ENCODE data around the gene HSFX1.
A peak's percentile ranks its signal among the peaks of the same experiment; 100 is the strongest.
"Not testable (repeated sequence)": the region's sequence is repeated elsewhere in the genome, so short reads cannot be mapped to it uniquely, and the experiment has no call there.

Gene HSFX1

GRCh38 chrX:149773768-149774167 lies at the start of gene HSFX1:
TSS of gene HSFX1 (plus strand) at chrX:149774068. CDS start at chrX:149774682, 614 bp downstream.
- DNase-seq = not testable (repeated sequence)

GRCh38 chrX:149727308-149727707 lies 46.6 kb upstream of the HSFX1 start:
- not testable (repeated sequence) for DNase-seq

- DNase-seq = not testable (repeated sequence)
These were observed 31.6 kb upstream of the HSFX1 start for GRCh38 chrX:149742269-149742668.

- DNase-seq = not testable (repeated sequence)
These were observed 27.4 kb upstream of the HSFX1 start for GRCh38 chrX:149746390-149747007.

DNA sequence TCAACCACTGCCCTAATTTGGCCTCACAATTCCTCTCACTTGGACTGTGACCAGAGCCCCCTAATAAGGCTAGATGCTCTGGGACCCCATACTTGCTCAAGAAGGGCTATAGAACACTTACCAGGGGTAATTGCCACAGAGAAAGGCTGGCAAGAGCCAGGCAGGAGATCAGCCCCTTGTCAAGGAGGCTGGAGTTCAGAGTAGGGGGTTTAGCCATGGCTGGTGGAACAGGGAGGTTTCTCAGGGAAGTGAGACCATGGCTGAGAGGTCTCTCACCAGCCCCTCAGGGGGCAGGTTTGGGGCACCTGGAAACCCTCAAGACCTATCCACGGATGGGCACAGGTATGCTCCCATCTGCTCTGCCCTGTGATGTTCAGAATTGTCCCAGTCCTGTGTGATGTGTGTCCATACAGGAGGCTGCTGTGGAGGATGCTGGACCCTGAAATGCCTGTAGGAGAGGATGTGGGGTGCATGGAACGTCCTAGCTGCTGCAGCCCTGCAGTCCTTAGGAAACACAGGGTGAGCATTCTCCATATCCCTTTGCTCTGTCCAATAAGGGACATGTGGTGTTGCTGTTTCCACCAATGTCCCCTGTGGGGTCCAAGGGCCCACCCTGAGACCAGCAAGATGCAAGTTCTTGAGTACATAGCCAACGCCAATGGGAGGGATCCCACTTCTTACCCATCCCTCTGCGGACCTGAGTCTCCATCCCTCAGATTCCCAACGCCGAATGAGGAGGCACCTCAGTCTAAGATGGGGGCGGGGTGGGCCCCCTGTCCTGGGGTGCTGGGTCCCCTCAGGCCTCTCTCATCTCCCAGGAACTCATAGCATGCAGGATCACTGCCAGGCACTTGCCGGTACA lies 16.4 kb upstream of the HSFX1 start:
- no peak for DNase-seq

DNA sequence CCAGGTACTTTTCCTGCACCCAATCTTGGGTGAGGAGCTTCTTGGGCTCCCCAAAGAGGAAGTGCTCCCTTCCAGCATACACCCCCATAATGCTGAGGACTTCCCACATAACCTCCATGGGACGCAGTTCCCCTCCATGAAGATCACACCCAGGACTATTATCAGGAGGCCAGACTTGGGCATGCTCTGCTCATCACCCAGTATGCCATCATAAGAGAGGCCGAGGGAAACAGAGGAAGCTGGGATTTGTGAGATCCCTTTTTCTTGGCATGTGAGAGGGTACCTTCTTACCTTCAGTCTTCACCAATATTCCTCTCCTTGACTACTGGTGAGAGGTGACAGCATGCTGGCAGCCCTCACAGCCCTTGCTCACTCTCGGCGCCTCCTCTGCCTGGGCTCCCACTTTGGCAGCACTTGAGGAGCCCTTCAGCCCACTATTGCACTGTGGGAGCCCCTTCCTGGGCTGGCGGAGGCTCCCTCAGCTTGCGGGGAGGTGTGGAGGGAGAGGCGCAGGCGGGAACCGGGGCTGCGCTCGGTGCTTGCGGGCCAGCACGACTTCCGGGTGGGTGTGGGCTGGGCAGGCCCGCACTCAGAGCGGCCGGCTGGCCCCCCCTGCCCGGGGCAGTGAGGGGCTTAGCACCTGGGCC lies 15.7 kb upstream of the HSFX1 start:
- DNase-seq = no peak

GRCh38 chrX:149758715-149759078 lies 15.2 kb upstream of the HSFX1 start:
- not testable (repeated sequence) for DNase-seq

- DNase-seq = no peak
These were observed 14.0 kb upstream of the HSFX1 start for GRCh38 chrX:149759824-149760223.

GRCh38 chrX:149760965-149761364 lies 12.9 kb upstream of the HSFX1 start:
- no peak for DNase-seq

GRCh38 chrX:149761858-149762674 lies 11.8 kb upstream of the HSFX1 start:
- not testable (repeated sequence) for DNase-seq

DNA sequence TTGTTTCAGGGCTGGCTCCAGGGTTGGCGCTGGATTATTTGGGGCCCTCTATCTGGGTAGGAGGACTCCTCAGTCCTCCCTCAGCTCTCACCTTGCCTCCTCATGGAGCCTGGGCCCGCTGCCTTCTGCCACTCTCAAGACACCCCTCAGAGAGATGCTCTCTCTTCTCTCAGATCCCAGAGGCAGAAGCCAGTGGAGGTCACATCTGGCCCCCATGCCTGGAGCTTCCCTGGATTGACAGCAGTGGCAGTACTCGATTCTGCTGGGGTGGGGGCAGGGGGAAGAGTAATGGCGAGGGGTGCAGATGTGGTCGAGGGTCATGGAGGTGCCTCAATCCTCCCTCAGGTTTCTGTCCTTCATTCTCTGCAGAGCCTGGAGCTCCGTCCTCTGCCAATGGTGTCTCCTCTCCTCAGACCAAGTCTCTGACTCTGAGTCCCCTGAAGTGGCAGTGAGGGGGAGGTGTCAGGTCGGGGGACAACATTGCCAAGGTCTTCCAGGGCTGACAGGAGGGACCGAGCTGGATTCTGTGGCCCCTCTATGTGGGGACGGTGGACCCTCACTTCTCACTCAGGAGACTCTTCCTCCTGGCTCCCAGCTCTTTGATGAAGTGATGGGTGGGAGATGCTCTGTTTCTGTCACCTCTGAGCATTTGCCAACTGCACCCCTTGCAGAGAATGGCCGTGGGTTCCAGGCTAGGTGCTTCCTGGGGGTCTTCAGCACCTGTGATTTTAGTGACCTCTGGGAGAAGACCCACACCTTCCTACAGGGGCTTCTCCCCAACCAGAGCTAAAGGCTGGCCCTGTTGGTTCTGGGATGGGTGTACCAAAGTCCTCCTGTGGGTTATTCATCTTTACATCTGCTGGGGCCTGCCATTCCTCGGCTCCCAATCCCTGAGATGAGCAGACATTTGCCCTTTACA lies 10.9 kb upstream of the HSFX1 start:
- no peak for DNase-seq

DNA sequence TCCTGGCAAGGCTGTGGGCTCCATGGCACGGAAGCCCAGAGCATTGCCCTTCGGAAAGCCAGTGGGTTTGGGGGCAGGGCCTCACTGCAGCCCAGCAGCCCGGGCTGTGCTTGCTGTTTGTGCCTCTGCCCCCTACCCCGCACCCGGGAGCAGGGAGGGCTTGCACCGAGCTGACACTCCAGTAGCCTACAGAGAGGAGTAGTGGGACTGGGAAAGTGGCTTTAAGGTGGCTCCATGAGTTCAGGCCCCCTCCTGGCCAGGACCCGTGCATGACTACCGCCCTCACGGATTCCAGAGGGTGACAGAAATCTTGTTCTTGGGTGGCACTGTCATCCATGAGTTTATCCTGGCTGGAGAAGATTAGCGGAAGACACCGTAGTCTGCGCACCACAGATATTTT lies 3.5 kb upstream of the HSFX1 start:
- DNase-seq = not testable (repeated sequence)

GRCh38 chrX:149773026-149773425 lies 842 bp upstream of the HSFX1 start:
- not testable (repeated sequence) for DNase-seq

GRCh38 chrX:149777999-149778398 lies 4.1 kb downstream of the HSFX1 start:
- DNase-seq = not testable (repeated sequence)

GRCh38 chrX:149781727-149782126 lies 7.9 kb downstream of the HSFX1 start, which contains the start of gene MAGEA9:
TSS of gene MAGEA9 (plus strand) at chrX:149781930. CDS start at chrX:149786211, 4,281 bp downstream.
- DNase-seq = not testable (repeated sequence)

DNA sequence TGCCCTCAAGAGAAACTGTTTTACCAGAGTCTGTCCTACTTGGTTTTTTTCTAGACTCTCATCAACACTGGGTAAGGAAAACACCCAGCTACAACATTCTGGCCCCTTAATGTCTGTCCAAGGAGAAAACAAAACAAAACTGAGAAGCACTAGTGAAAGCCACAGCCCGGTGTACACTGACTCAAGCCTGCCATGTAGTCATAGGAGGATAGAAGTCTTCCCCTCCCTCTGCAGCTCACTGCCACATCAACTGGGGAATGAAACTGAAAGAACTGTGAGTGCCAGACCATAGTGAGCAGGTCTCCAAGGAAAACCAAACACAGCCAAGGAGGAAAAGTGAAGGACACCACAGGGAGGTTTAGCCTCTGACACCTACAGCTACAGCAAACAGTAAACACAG lies 21.7 kb downstream of the HSFX1 start:
- DNase-seq = not testable (repeated sequence)

DNA sequence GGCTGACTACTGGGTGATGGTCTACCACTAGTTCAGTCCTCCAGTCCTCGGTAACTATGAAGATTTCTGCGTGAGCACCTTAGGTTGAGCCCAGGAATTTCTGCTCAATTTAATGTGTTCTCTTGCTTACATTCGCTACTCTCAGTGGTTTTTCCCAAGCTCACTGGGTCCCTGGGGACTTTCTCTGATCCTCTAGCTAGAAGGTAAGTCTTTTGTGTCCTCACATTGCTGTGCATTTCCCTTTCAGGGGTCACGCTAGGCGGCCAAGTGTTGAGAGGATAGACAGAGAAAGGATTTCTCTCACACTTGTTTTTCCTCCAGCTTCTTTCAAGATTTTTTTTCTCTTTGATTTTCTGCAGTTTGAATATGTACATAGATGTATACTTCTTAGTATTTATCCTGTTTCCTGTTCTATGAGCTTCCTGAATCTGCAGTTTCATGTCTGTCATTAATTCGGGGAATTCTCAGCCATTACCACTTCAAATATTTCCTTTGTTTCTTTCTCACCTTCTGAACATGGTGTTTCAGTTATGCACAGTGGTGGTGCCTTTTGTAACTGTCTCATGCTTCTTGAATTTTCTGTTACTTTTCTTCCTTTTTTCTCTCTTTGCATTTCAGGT lies 25.3 kb downstream of the HSFX1 start:
- no peak for DNase-seq

DNA sequence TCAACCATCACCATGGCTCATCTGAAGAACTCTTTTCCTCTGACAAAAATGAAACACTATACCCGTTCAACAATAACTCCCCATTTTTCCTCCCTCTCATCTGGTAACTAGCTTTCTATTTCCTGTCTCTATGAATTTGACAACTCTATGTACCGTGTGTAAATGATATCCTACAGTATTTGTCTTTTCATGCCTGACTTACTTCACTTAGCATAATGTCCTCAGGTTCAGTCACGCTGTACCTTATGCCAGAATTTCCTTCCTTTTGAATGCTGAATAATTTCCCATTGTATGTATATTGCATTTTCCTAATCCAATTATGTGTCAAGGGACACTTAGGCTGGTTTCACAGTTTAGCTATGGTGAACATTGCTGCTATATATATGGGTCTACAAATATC lies 26.1 kb downstream of the HSFX1 start:
- peak; percentile 45 for DNase-seq

DNA sequence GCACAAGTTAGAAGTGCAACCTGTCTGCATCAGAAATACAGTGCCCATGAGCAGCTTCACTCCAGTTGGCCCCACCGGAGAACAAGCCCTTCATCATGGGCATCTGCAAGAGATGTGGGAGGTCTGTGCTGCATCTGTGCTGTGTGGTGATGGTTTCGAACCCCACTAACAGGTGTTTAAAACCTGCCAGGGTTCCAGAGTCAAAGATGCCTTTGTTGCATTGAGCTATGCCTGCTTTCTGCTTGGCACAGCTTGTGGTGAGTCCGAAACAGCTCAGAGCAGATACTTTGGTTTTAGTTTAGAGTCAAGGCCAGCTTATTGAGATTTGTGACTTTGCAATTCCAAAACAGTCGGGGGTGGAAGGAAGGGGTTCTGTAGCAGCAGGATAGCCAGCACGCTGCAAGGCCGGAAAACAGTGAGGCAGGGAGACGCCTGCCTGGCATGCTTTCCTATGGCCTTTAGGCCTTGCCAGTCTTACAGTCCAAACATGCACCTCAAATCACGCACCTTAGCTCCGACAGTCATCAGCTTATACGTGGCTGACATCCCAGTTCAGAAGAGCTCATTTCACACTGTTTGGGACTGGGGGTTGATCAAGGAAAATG lies 29.7 kb downstream of the HSFX1 start:
- DNase-seq = no peak

DNA sequence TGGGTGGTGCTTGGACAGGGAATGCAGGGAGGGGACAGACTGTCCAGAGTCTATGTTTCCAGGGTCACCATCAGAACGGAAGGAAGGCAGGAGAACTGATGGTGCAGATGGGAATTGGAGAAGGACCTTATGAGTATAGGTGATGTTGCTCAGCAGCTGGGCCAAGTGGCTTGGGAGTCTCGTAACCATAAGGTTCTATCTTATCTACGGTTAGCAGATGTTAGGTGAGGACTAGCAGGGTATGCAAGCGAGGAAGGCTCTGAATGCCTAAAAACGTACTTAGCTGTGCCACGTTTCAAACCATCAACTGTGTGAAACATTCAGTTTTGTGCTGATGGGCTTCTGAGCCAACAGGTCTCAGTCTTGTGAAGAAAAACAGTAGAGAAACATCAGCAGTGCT lies 30.2 kb downstream of the HSFX1 start:
- DNase-seq = no peak

All from NCI-H1105 (cell line).